H1 (cell line): ENCODE results near the gene POU2F2. TPM values are rescaled to one million over a fixed set of nuclear protein-coding genes. Genes with fewer than 3 reads are reported as not detected.

Experiments
- BCL11A ChIP-seq, 2 experiments: IDR thresholded peaks; one replicate each; pipeline ENCODE4 v1.6.1; 2011; ENCODE audit warnings: low read depth in 2 of 2, low read length in 2 of 2, mild to moderate bottlenecking in 2 of 2
- GTF2F1 ChIP-seq: IDR thresholded peaks from 2 replicates; pipeline ENCODE4 v1.6.1; 2012; ENCODE audit warnings: low read depth, low read length, improper control_type of control experiment, borderline replicate concordance
- JUND ChIP-seq: IDR thresholded peaks from 2 replicates; pipeline ENCODE4 v1.6.1; 2011; ENCODE audit warnings: mild to moderate bottlenecking, improper control_type of control experiment, low read length
- MAFK ChIP-seq: IDR thresholded peaks from 2 replicates; pipeline ENCODE4 v1.6.1; 2012; ENCODE audit warnings: low read depth, mild to moderate bottlenecking, improper control_type of control experiment, low read length
- SAP30 ChIP-seq: fragments of 300-600 bp; sonication (generic); IDR thresholded peaks from 2 replicates; pipeline ENCODE4 v1.7.1; 2012; ENCODE audit warnings: low read length, moderate library complexity, mild to moderate bottlenecking, inconsistent platforms; ENCODE audit not compliant: insufficient read depth, insufficient replicate concordance
- SIN3A ChIP-seq, 2 experiments: IDR thresholded peaks in 1 of 2; conservative IDR thresholded peaks in 1 of 2; 2 replicates each; pipeline ENCODE4 v1.6.1; 2011 to 2012; ENCODE audit warnings: low read length in 2 of 2, improper control_type of control experiment in 1 of 2, low read depth in 1 of 2, mild to moderate bottlenecking in 1 of 2
- SP1 ChIP-seq: IDR thresholded peaks from 2 replicates; pipeline ENCODE4 v1.6.1; 2011; ENCODE audit warnings: low read depth, low read length
- TAF1 ChIP-seq: IDR thresholded peaks from 2 replicates; pipeline ENCODE4 v1.6.1; 2011; ENCODE audit warnings: mild to moderate bottlenecking, low read depth, low read length
- TEAD4 ChIP-seq: IDR thresholded peaks from 2 replicates; pipeline ENCODE4 v1.6.1; 2012; ENCODE audit warnings: low read depth, low read length, inconsistent platforms, mixed read lengths
- polyA plus RNA-seq, 7 experiments: library from polyadenylated mRNA; depleted of rRNA in 3 of 7; stranded (reverse) in 5 of 7; unstranded in 2 of 7; fragments of >200 nt in 5 of 7; fragments of 200-250 nt in 2 of 7; gene quantifications; 1 replicate in 5 of 7; 2 replicates in 1 of 7; 4 replicates in 1 of 7; pipeline versions ENCODE4 v1.2.1 to v1.2.3, GENCODE V29; 2011 to 2013; ENCODE audit warnings: missing spikeins in 2 of 7, mixed read lengths in 2 of 7
- total RNA-seq: library from RNA; stranded (reverse); fragmentation: NEBNext Ultra II Directional; extraction: Animal tissue kit (Norgen Biotek cat#: 25700); gene quantifications from 2 replicates; pipeline ENCODE4 v1.2.1, GENCODE V29; 2021
- TF ChIP-seq, protein P1 (sequence below): fragments of 300-600 bp; sonication (generic); IDR thresholded peaks from 2 replicates; pipeline ENCODE4 v1.7.1; 2012; ENCODE audit warnings: low read length, moderate library complexity, mild to moderate bottlenecking, inconsistent platforms; ENCODE audit not compliant: insufficient replicate concordance

Gene POU2F2
- total and polyA plus RNA-seq, 2 of the 8 experiments (the other 6 are each of a cell fraction or from before 2014, with no cell fraction given), result 5.0 to 6.1 TPM

DNA sequence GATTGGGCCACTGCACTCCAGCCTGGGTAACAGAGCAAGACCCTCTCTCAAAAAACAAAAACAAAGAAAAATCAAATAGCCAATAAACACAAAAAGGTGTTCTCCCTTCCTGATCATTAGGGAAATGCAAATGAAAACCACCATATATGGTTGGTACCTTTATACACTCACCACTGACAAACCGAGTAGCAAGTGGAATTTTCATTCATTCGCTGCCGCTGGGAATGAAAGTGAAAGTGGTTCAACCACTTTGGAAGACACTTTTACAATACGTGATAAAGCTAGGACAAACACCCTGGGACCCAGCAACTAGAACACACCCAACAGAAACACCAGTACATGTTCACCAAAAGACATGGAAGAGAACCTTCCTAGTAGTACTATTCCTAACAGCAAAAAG lies 83.3 kb downstream of the POU2F2 start (continued):
- TF ChIP-seq, protein P1, sequence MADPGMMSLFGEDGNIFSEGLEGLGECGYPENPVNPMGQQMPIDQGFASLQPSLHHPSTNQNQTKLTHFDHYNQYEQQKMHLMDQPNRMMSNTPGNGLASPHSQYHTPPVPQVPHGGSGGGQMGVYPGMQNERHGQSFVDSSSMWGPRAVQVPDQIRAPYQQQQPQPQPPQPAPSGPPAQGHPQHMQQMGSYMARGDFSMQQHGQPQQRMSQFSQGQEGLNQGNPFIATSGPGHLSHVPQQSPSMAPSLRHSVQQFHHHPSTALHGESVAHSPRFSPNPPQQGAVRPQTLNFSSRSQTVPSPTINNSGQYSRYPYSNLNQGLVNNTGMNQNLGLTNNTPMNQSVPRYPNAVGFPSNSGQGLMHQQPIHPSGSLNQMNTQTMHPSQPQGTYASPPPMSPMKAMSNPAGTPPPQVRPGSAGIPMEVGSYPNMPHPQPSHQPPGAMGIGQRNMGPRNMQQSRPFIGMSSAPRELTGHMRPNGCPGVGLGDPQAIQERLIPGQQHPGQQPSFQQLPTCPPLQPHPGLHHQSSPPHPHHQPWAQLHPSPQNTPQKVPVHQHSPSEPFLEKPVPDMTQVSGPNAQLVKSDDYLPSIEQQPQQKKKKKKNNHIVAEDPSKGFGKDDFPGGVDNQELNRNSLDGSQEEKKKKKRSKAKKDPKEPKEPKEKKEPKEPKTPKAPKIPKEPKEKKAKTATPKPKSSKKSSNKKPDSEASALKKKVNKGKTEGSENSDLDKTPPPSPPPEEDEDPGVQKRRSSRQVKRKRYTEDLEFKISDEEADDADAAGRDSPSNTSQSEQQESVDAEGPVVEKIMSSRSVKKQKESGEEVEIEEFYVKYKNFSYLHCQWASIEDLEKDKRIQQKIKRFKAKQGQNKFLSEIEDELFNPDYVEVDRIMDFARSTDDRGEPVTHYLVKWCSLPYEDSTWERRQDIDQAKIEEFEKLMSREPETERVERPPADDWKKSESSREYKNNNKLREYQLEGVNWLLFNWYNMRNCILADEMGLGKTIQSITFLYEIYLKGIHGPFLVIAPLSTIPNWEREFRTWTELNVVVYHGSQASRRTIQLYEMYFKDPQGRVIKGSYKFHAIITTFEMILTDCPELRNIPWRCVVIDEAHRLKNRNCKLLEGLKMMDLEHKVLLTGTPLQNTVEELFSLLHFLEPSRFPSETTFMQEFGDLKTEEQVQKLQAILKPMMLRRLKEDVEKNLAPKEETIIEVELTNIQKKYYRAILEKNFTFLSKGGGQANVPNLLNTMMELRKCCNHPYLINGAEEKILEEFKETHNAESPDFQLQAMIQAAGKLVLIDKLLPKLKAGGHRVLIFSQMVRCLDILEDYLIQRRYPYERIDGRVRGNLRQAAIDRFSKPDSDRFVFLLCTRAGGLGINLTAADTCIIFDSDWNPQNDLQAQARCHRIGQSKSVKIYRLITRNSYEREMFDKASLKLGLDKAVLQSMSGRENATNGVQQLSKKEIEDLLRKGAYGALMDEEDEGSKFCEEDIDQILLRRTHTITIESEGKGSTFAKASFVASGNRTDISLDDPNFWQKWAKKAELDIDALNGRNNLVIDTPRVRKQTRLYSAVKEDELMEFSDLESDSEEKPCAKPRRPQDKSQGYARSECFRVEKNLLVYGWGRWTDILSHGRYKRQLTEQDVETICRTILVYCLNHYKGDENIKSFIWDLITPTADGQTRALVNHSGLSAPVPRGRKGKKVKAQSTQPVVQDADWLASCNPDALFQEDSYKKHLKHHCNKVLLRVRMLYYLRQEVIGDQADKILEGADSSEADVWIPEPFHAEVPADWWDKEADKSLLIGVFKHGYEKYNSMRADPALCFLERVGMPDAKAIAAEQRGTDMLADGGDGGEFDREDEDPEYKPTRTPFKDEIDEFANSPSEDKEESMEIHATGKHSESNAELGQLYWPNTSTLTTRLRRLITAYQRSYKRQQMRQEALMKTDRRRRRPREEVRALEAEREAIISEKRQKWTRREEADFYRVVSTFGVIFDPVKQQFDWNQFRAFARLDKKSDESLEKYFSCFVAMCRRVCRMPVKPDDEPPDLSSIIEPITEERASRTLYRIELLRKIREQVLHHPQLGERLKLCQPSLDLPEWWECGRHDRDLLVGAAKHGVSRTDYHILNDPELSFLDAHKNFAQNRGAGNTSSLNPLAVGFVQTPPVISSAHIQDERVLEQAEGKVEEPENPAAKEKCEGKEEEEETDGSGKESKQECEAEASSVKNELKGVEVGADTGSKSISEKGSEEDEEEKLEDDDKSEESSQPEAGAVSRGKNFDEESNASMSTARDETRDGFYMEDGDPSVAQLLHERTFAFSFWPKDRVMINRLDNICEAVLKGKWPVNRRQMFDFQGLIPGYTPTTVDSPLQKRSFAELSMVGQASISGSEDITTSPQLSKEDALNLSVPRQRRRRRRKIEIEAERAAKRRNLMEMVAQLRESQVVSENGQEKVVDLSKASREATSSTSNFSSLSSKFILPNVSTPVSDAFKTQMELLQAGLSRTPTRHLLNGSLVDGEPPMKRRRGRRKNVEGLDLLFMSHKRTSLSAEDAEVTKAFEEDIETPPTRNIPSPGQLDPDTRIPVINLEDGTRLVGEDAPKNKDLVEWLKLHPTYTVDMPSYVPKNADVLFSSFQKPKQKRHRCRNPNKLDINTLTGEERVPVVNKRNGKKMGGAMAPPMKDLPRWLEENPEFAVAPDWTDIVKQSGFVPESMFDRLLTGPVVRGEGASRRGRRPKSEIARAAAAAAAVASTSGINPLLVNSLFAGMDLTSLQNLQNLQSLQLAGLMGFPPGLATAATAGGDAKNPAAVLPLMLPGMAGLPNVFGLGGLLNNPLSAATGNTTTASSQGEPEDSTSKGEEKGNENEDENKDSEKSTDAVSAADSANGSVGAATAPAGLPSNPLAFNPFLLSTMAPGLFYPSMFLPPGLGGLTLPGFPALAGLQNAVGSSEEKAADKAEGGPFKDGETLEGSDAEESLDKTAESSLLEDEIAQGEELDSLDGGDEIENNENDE, result no peak
- TF ChIP-seq SP1, result no peak
- no peak for TF ChIP-seq BCL11A (IDR thresholded peaks at IDR 0.05; ENCODE audit: low read depth in 2 of 2, low read length in 2 of 2)
- TF ChIP-seq TAF1, result no peak
- no peak for TF ChIP-seq MAFK
- TF ChIP-seq JUND, result no peak
- no peak for TF ChIP-seq SAP30
- no peak for TF ChIP-seq GTF2F1
- no peak for TF ChIP-seq TEAD4
- TF ChIP-seq SIN3A (conservative IDR thresholded peaks at IDR 0.05 in 1 of 2, IDR thresholded peaks at IDR 0.05 in 1 of 2; ENCODE audit: low read depth in 1 of 2, low read length in 2 of 2), result no peak
- TF ChIP-seq, all 59 proteins: peak for 0
